HCT116 (cell line): ENCODE data around the gene ARRDC2.

Experiments
- ATF3 ChIP-seq: IDR thresholded peaks from 2 replicates; pipeline ENCODE4 v1.6.1; 2012
- CEBPB ChIP-seq: IDR thresholded peaks from 2 replicates; pipeline ENCODE4 v1.6.1; 2012; ENCODE audit warnings: low read depth
- CTCF ChIP-seq, 3 experiments: fragments of 200-600 bp in 1 of 3; sonication (generic) in 1 of 3; IDR thresholded peaks in 2 of 3; conservative IDR thresholded peaks in 1 of 3; 2 replicates each; pipeline ENCODE4 v1.5.1; 2012 to 2017; ENCODE audit warnings: low read depth in 2 of 3, low read length in 2 of 3, antibody characterized with exemption in 1 of 3, borderline replicate concordance in 1 of 3, control low read depth in 1 of 3, mild to moderate bottlenecking in 1 of 3, mixed read lengths in 1 of 3, mixed run types in 1 of 3, moderate library complexity in 1 of 3; ENCODE audit not compliant: insufficient read depth in 1 of 3
- ELF1 ChIP-seq: IDR thresholded peaks from 2 replicates; pipeline ENCODE4 v1.6.1; 2012; ENCODE audit warnings: low read depth, borderline replicate concordance
- EZH2 ChIP-seq: fragments of 200-600 bp; sonication (generic); IDR thresholded peaks from 2 replicates; pipeline ENCODE4 v1.6.1; 2017; ENCODE audit warnings: antibody characterized with exemption, mixed run types
- EZH2phosphoT487 ChIP-seq: fragments of 200-600 bp; IDR thresholded peaks from 2 replicates; pipeline ENCODE4 v1.6.1; 2018; ENCODE audit warnings: antibody characterized with exemption, borderline replicate concordance
- POLR2A ChIP-seq: IDR thresholded peaks from 2 replicates; pipeline ENCODE4 v1.7.0; 2011; ENCODE audit warnings: borderline replicate concordance; ENCODE audit not compliant: insufficient read depth, insufficient read length; ENCODE audit errors: extremely low read depth
- RAD21 ChIP-seq: IDR thresholded peaks from 2 replicates; pipeline ENCODE4 v1.6.1; 2012; ENCODE audit warnings: low read depth, mild to moderate bottlenecking
- REST ChIP-seq: IDR thresholded peaks from 2 replicates; pipeline ENCODE4 v1.6.1; 2012; ENCODE audit warnings: low read depth
- SIN3A ChIP-seq: IDR thresholded peaks from 2 replicates; pipeline ENCODE4 v1.6.1; 2012; ENCODE audit warnings: low read depth
- SRF ChIP-seq: IDR thresholded peaks from 2 replicates; pipeline ENCODE4 v1.6.1; 2012; ENCODE audit warnings: low read depth
- YY1 ChIP-seq: IDR thresholded peaks from 2 replicates; pipeline ENCODE4 v1.6.1; 2011; ENCODE audit warnings: low read length, low read depth, moderate library complexity, mild to moderate bottlenecking; ENCODE audit not compliant: insufficient replicate concordance; ENCODE audit errors: extremely low read depth
- ZFX ChIP-seq: fragments of 450-650 bp; IDR thresholded peaks from 2 replicates; pipeline ENCODE4 v1.6.1; 2017
- ZNF274 ChIP-seq: fragments of 200-500 bp; sonication (Bioruptor generic); IDR thresholded peaks from 2 replicates; pipeline ENCODE4 v1.6.1; 2014; ENCODE audit warnings: mild to moderate bottlenecking, low read depth, low read length, inconsistent platforms

GRCh38 chr19:18057557-18057956 is 49.6 kb downstream of the ARRDC2 start:
- TF ChIP-seq SIN3A (no peak), RAD21 (no peak), POLR2A (no peak), REST (no peak), EZH2 (no peak), CTCF (IDR thresholded peaks at IDR 0.05 in 2 of 3, conservative IDR thresholded peaks at IDR 0.05 in 1 of 3; ENCODE audit: borderline replicate concordance in 1 of 3, insufficient read depth in 1 of 3, low read depth in 2 of 3, low read length in 2 of 3) (no peak), CEBPB (no peak), ZNF274 (no peak), SRF (no peak), YY1 (no peak), ELF1 (no peak), EZH2phosphoT487 (no peak), ATF3 (no peak), ZFX (no peak)
